Measurements from ENCODE around the gene UNC5A. TPM values are rescaled to one million over a fixed set of nuclear protein-coding genes. Genes with fewer than 3 reads are reported as not detected.
A peak's percentile ranks its signal among the peaks of the same experiment; 100 is the strongest.

UNC5A gene
- total RNA-seq, 1 experiment from 2014 or later, result 0.13 TPM

GRCh38 chr5:176803068-176803942 is 7.1 kb upstream of the UNC5A start:
- intact Hi-C loops (cut with micrococcal nuclease; ENCODE audit: unreplicated experiment) (no loop called here), in situ Hi-C loops (cut with HindIII; ENCODE audit: low pct_unique_long_range_greater_than_20kb, low sequenced_read_pairs) (no loop called here)
- BruUV-seq (replicated peaks), result no TSS peak
- Histone ChIP-seq H3K27ac (ENCODE audit: low read length) (no peak overlapping the region), H3K4me3 (ENCODE audit: low read depth in 2 of 2, low read length in 2 of 2) (no peak overlapping the region), H3K9me3 (ENCODE audit: control insufficient read depth, insufficient read depth, low read depth, low read length) (no peaks in the 10 kb centered on the region), H3K36me3 (ENCODE audit: control insufficient read depth, insufficient read depth, low read length) (no peaks in the 10 kb centered on the region), H3K27me3 (ENCODE audit: control insufficient read depth, insufficient read depth, low read length) (peaks cover 10% of the 10 kb centered on the region), H3K4me1 (ENCODE audit: control insufficient read depth, insufficient read depth, low read length) (no peaks in the 10 kb centered on the region)
- ATAC-seq, result no peak
- ChIA-PET CTCF (no interaction called here), POLR2A (interaction anchor here (0.7 to 0.9 kb wide), 2 partner anchors 8 to 18 kb away, joined by 3 read pairs; no protein-coding TSS in a partner anchor)
- TF ChIP-seq REST (IDR thresholded peaks at IDR 0.05; ENCODE audit: insufficient read depth in 1 of 2, low read depth in 2 of 2, low read length in 1 of 2) (no peak), POLR2AphosphoS5 (IDR thresholded peaks at IDR 0.05; ENCODE audit: low read depth, low read length) (no peak), SIN3A (IDR thresholded peaks at IDR 0.05; ENCODE audit: borderline replicate concordance, insufficient read depth, low read depth, low read length) (no peak), TCF7L2 (IDR thresholded peaks at IDR 0.05; ENCODE audit: low read depth, low read length) (no peak)
- TF ChIP-seq, protein P1, sequence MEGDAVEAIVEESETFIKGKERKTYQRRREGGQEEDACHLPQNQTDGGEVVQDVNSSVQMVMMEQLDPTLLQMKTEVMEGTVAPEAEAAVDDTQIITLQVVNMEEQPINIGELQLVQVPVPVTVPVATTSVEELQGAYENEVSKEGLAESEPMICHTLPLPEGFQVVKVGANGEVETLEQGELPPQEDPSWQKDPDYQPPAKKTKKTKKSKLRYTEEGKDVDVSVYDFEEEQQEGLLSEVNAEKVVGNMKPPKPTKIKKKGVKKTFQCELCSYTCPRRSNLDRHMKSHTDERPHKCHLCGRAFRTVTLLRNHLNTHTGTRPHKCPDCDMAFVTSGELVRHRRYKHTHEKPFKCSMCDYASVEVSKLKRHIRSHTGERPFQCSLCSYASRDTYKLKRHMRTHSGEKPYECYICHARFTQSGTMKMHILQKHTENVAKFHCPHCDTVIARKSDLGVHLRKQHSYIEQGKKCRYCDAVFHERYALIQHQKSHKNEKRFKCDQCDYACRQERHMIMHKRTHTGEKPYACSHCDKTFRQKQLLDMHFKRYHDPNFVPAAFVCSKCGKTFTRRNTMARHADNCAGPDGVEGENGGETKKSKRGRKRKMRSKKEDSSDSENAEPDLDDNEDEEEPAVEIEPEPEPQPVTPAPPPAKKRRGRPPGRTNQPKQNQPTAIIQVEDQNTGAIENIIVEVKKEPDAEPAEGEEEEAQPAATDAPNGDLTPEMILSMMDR (IDR thresholded peaks at IDR 0.05), result no peak
- DNase-seq (ENCODE audit: low read depth, low spot score), result no peak

GRCh38 chr5:176803943-176804498 is 6.3 kb upstream of the UNC5A start:
- Histone ChIP-seq H3K9me3 (ENCODE audit: control insufficient read depth, insufficient read depth, low read depth, low read length) (no peaks in the 10 kb centered on the region), H3K4me1 (ENCODE audit: control insufficient read depth, insufficient read depth, low read length) (no peaks in the 10 kb centered on the region), H3K27me3 (ENCODE audit: control insufficient read depth, insufficient read depth, low read length) (peaks cover 14% of the 10 kb centered on the region), H3K4me3 (ENCODE audit: low read depth in 2 of 2, low read length in 2 of 2) (no peak overlapping the region), H3K36me3 (ENCODE audit: control insufficient read depth, insufficient read depth, low read length) (no peaks in the 10 kb centered on the region), H3K27ac (ENCODE audit: low read length) (no peak overlapping the region)
- POLR2A ChIA-PET, result no interaction called here
- ATAC-seq, result peak; percentile 58; the same call in 1 of the 2 replicates
- DNase-seq (ENCODE audit: low read depth, low spot score), result no peak
- no TSS peak for BruUV-seq (replicated peaks)
- intact Hi-C loops (cut with micrococcal nuclease; ENCODE audit: unreplicated experiment), result no loop called here
- TF ChIP-seq SIN3A (IDR thresholded peaks at IDR 0.05; ENCODE audit: borderline replicate concordance, insufficient read depth, low read depth, low read length) (no peak), POLR2AphosphoS5 (IDR thresholded peaks at IDR 0.05; ENCODE audit: low read depth, low read length) (no peak), REST (IDR thresholded peaks at IDR 0.05; ENCODE audit: insufficient read depth in 1 of 2, low read depth in 2 of 2, low read length in 1 of 2) (peak; percentile 97 to 98)
- in situ Hi-C loops (cut with HindIII; ENCODE audit: low pct_unique_long_range_greater_than_20kb, low sequenced_read_pairs), result no loop called here
- CTCF ChIA-PET, result interaction anchor here (1.9 kb wide), 1 partner anchor 143 kb away, joined by 4 read pairs; no protein-coding TSS in a partner anchor
